Erythroblast (primary cell): ENCODE results near the gene C12orf75.
"Not testable (repeated sequence)": the region's sequence is repeated elsewhere in the genome, so short reads cannot be mapped to it uniquely, and the experiment has no call there.

Source experiments
- DNase-seq, 2 experiments: peaks; one replicate each; lab custom pipeline; 2025; lab: John Stamatoyannopoulos, UW
- GATA1 ChIP-seq: IDR thresholded peaks from 2 replicates; pipeline ENCODE4 v1.6.1; 2011; ENCODE audit warnings: low read depth, mild to moderate bottlenecking, control low read depth, low read length, moderate library complexity
- POLR2A ChIP-seq: IDR thresholded peaks from 2 replicates; pipeline ENCODE4 v1.6.1; 2011; ENCODE audit warnings: mild to moderate bottlenecking, low read length

C12orf75 gene

GRCh38 chr12:105393587-105393986, 63.1 kb downstream of the C12orf75 start:
- no peak for TF ChIP-seq GATA1
- TF ChIP-seq POLR2A, result no peak
- DNase-seq, result no peak

GRCh38 chr12:105396024-105396423, 65.5 kb downstream of the C12orf75 start:
- DNase-seq, result no peak
- TF ChIP-seq POLR2A (no peak), GATA1 (no peak)

GRCh38 chr12:105396983-105397382, 66.5 kb downstream of the C12orf75 start:
- no peak for DNase-seq
- TF ChIP-seq POLR2A (no peak), GATA1 (no peak)

GRCh38 chr12:105398930-105399329, 68.4 kb downstream of the C12orf75 start:
- no peak for DNase-seq
- TF ChIP-seq POLR2A (no peak), GATA1 (no peak)

GRCh38 chr12:105399428-105400081, 69.1 kb downstream of the C12orf75 start:
- DNase-seq, result no peak
- TF ChIP-seq POLR2A (no peak), GATA1 (no peak)

GRCh38 chr12:105400227-105400626, 69.7 kb downstream of the C12orf75 start:
- TF ChIP-seq GATA1 (no peak), POLR2A (no peak)
- DNase-seq, result no peak

- DNase-seq, result no peak
- TF ChIP-seq POLR2A, result no peak
Observed at GRCh38 chr12:105401198-105401597, 70.7 kb downstream of the C12orf75 start.

GRCh38 chr12:105402366-105402765, 71.9 kb downstream of the C12orf75 start:
- TF ChIP-seq GATA1 (no peak), POLR2A (no peak)
- DNase-seq, result no peak

GRCh38 chr12:105403095-105403494, 72.6 kb downstream of the C12orf75 start:
- TF ChIP-seq POLR2A, result no peak
- TF ChIP-seq GATA1, result no peak
- no peak for DNase-seq

- not testable (repeated sequence) for DNase-seq
Observed at GRCh38 chr12:105404134-105404533, 73.6 kb downstream of the C12orf75 start.

GRCh38 chr12:105406497-105406896, 76.0 kb downstream of the C12orf75 start:
- TF ChIP-seq GATA1 (no peak), POLR2A (no peak)
- no peak for DNase-seq

- no peak for DNase-seq
- TF ChIP-seq GATA1 (no peak), POLR2A (no peak)
Observed at GRCh38 chr12:105409279-105409678, 78.8 kb downstream of the C12orf75 start.

GRCh38 chr12:105409801-105410471, 79.4 kb downstream of the C12orf75 start:
- TF ChIP-seq POLR2A (no peak), GATA1 (no peak)
- DNase-seq, result no peak

GRCh38 chr12:105413911-105414487, 83.5 kb downstream of the C12orf75 start:
- TF ChIP-seq POLR2A (no peak), GATA1 (no peak)
- no peak for DNase-seq
